G401 (cell line): ENCODE measurements around the gene ADCY10. TPM values are rescaled to one million over a fixed set of nuclear protein-coding genes. Genes with fewer than 3 reads are reported as not detected.
"Not testable (repeated sequence)": the region's sequence is repeated elsewhere in the genome, so short reads cannot be mapped to it uniquely, and the experiment has no call there.

Experiments used
- DNase-seq: peaks from one replicate; pipeline ENCODE4 v3.0.0-alpha.2; 2015; ENCODE audit warnings: low spot score
- in situ Hi-C: cut with HindIII; loops from 2 replicates; pipeline ENCODE4 v1.10.0; 2016; ENCODE audit warnings: low sequenced_read_pairs, mixed read lengths
- total RNA-seq: library from RNA; depleted of rRNA; stranded (reverse); fragments of >200 nt; shearing (Covaris generic); gene quantifications from 2 replicates; pipeline ENCODE4 v1.2.3, GENCODE V29; 2014

Gene ADCY10
- total RNA-seq, 1 experiment from 2014 or later, result not detected

GRCh38 chr1:167928919-167929318 lies 15.0 kb upstream of the ADCY10 start:
- DNase-seq, in situ Hi-C loops: not testable (repeated sequence)

- in situ Hi-C loops, result no loop called here
- DNase-seq, result no peak
Observed at GRCh38 chr1:167928457-167928852, 14.5 kb upstream of the ADCY10 start.

- in situ Hi-C loops, result no loop called here
- no peak for DNase-seq
Observed at GRCh38 chr1:167927046-167927754, 13.3 kb upstream of the ADCY10 start.

GRCh38 chr1:167926486-167926997 lies 12.6 kb upstream of the ADCY10 start:
- in situ Hi-C loops, result no loop called here
- no peak for DNase-seq

GRCh38 chr1:167924543-167925231 lies 10.8 kb upstream of the ADCY10 start:
- in situ Hi-C loops, result no loop called here
- no peak for DNase-seq

- no peak for DNase-seq
- in situ Hi-C loops, result no loop called here
Observed at GRCh38 chr1:167924102-167924501, 10.2 kb upstream of the ADCY10 start.

- in situ Hi-C loops, result no loop called here
Observed at GRCh38 chr1:167923324-167924056, 9.6 kb upstream of the ADCY10 start.

GRCh38 chr1:167922611-167923074 lies 8.7 kb upstream of the ADCY10 start:
- in situ Hi-C loops, result no loop called here
- no peak for DNase-seq

More at GRCh38 chr1:167923324-167924056, 9.6 kb upstream of the ADCY10 start:
- DNase-seq, result no peak

- in situ Hi-C loops, result no loop called here
- DNase-seq, result no peak
Observed at GRCh38 chr1:167922023-167922422, 8.1 kb upstream of the ADCY10 start.

- no peak for DNase-seq
- in situ Hi-C loops, result no loop called here
Observed at GRCh38 chr1:167916766-167917511, 3.0 kb upstream of the ADCY10 start.

- in situ Hi-C loops, result no loop called here
- no peak for DNase-seq
Observed at GRCh38 chr1:167915569-167915968, 1.6 kb upstream of the ADCY10 start.

GRCh38 chr1:167912294-167912693 lies 1.6 kb downstream of the ADCY10 start:
- in situ Hi-C loops, result no loop called here

GRCh38 chr1:167911413-167911812 lies 2.5 kb downstream of the ADCY10 start:
- in situ Hi-C loops, result no loop called here
- no peak for DNase-seq

More at GRCh38 chr1:167912294-167912693, 1.6 kb downstream of the ADCY10 start:
- no peak for DNase-seq

GRCh38 chr1:167910530-167910929 lies 3.4 kb downstream of the ADCY10 start:
- in situ Hi-C loops, result no loop called here
- no peak for DNase-seq

- in situ Hi-C loops, result no loop called here
- no peak for DNase-seq
Observed at GRCh38 chr1:167909691-167910180, 4.2 kb downstream of the ADCY10 start.

GRCh38 chr1:167905671-167906070 lies 8.3 kb downstream of the ADCY10 start:
- no peak for DNase-seq
- in situ Hi-C loops, result no loop called here

GRCh38 chr1:167905182-167905581 lies 8.8 kb downstream of the ADCY10 start:
- in situ Hi-C loops, result no loop called here

GRCh38 chr1:167904652-167905130 lies 9.2 kb downstream of the ADCY10 start:
- in situ Hi-C loops, result no loop called here
- DNase-seq, result no peak

More at GRCh38 chr1:167905182-167905581, 8.8 kb downstream of the ADCY10 start:
- no peak for DNase-seq

GRCh38 chr1:167900907-167901306 lies 13.0 kb downstream of the ADCY10 start:
- in situ Hi-C loops, result no loop called here
- DNase-seq, result no peak
